Tibial nerve (tissue), 4 donors: ENCODE data around the gene CHAMP1. TPM values are rescaled to one million over a fixed set of nuclear protein-coding genes. Genes with fewer than 3 reads are reported as not detected.

Experiments used
- DNase-seq, 2 donors: peaks; one replicate each; pipeline ENCODE4 v3.0.0-alpha.2; 2019; ENCODE audit warnings: low spot score in 2 of 2
- H3K27ac ChIP-seq, 4 donors: fragments of 200-600 bp; sonication (generic) in 3 of 4; one replicate each; pipeline ENCODE4 v1.5.1; 2017 to 2019; ENCODE audit warnings: mild to moderate bottlenecking in 1 of 4
- H3K27me3 ChIP-seq, 2 donors: fragments of 200-600 bp; sonication (generic) in 1 of 2; one replicate each; pipeline versions ENCODE4 v1.5.1 to v1.6.0; 2017 to 2019
- H3K36me3 ChIP-seq, 3 donors: fragments of 200-600 bp; sonication (generic); one replicate each; pipeline ENCODE4 v1.5.1; 2018 to 2019
- H3K4me1 ChIP-seq, 4 donors: fragments of 200-600 bp; sonication (generic) in 3 of 4; one replicate each; pipeline ENCODE4 v1.5.1; 2017 to 2019
- H3K4me3 ChIP-seq, 4 donors: fragments of 200-600 bp; sonication (generic) in 3 of 4; one replicate each; pipeline ENCODE4 v1.5.1; 2017 to 2019; ENCODE audit warnings: mild to moderate bottlenecking in 1 of 4, moderate library complexity in 1 of 4
- H3K9me3 ChIP-seq, 4 donors: fragments of 200-600 bp; sonication (generic) in 3 of 4; one replicate each; pipeline ENCODE4 v1.5.1; 2017 to 2019
- CTCF ChIP-seq, 5 experiments: fragments of 200-600 bp in 3 of 5; fragments of 450-650 bp in 2 of 5; sonication (generic) in 3 of 5; IDR thresholded peaks; one replicate each; pipeline ENCODE4 v1.5.1; 2016 to 2019; ENCODE audit warnings: antibody characterized with exemption in 5 of 5, mild to moderate bottlenecking in 3 of 5, moderate library complexity in 2 of 5
- EP300 ChIP-seq, 2 donors: sonication (generic); formaldehyde crosslinking; IDR thresholded peaks; one replicate each; pipeline ENCODE4 v1.6.1; 2017; ENCODE audit warnings: antibody characterized with exemption in 2 of 2, mild to moderate bottlenecking in 1 of 2
- POLR2A ChIP-seq, 2 donors: fragments of 450-650 bp; IDR thresholded peaks; one replicate each; pipeline ENCODE4 v1.6.1; 2017; ENCODE audit warnings: antibody characterized with exemption in 2 of 2, mild to moderate bottlenecking in 2 of 2, moderate library complexity in 2 of 2
- WGBS, 2 donors: methylation state at CpG; one replicate each; pipeline ENCODE4 v1.1.5; 2018; 5-methylcytosine and 5-hydroxymethylcytosine counted together
- total RNA-seq, 4 donors: library from RNA; depleted of rRNA; stranded (reverse); fragments of >200 nt; gene quantifications; one replicate each; pipeline ENCODE4 v1.1.0, GENCODE V29; 2016

The CHAMP1 gene
- total RNA-seq, 4 donors from 2014 or later, result 19.6 to 42.3 (median 31.4) TPM

DNA sequence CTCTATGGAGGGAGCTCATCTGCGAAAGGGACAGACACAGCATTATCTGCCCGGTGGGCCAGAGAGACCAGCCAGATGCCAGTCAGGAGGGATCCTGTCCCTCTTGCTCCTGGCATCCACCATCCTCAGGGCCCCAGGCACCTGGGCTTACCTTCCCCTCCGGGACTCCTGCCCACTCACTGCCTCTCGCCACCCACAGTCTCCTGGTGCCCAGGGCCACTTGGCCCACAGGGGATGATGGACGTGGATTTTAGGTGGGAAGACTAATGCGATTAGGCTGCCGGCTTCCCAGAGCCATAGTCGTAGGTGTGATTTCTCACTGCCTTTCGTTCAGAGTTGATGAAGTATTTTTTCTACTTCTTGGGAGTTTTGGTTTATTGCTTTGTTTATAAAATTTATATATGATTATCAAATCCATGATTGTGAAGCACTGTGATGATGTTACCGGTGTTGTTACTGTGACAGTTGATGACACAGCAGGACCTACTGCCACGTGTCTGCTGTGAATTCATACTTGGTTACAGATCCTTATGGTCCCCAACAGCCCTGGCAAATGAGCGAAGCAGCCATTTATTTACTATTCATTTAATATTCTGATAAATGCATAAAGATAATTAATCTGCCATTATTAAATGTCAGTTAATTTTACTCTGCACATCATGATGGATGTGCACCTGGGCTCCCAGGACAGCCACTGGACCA is 14.5 kb upstream of the CHAMP1 start:
- H3K27me3 ChIP-seq, result no peaks in the 10 kb centered on the region
- H3K9me3 ChIP-seq, result no peaks in the 10 kb centered on the region
- no peak overlapping the region for H3K4me3 ChIP-seq
- H3K27ac ChIP-seq, result no peak overlapping the region
- DNase-seq, result no peak
- no peak for TF ChIP-seq POLR2A (IDR thresholded peaks at IDR 0.05)
- no peak for TF ChIP-seq EP300 (IDR thresholded peaks at IDR 0.05)
- no peak for TF ChIP-seq CTCF (IDR thresholded peaks at IDR 0.05)
- peaks cover 0 to 97% (median 2%) of the 10 kb centered on the region in 3 donors for H3K36me3 ChIP-seq
- 91 to 94% methylated on average over 12 of the region's 12 CpGs for WGBS, 2 donors
- H3K4me1 ChIP-seq, result peaks cover 0 to 9% (median 0%) of the 10 kb centered on the region in 4 donors

- DNase-seq, result no peak
- TF ChIP-seq EP300 (IDR thresholded peaks at IDR 0.05) (no peak), POLR2A (IDR thresholded peaks at IDR 0.05) (no peak), CTCF (IDR thresholded peaks at IDR 0.05) (no peak)
- no peaks in the 10 kb centered on the region for H3K27me3 ChIP-seq
- WGBS, 2 donors, result 85 to 87% methylated on average over 11 of the region's 11 CpGs
- H3K27ac ChIP-seq, result no peak overlapping the region
- H3K9me3 ChIP-seq, result no peaks in the 10 kb centered on the region
- H3K36me3 ChIP-seq, result peaks cover 0 to 85% (median 3%) of the 10 kb centered on the region in 3 donors
- no peaks in the 10 kb centered on the region for H3K4me1 ChIP-seq
- no peak overlapping the region for H3K4me3 ChIP-seq
These were observed 10.5 kb upstream of the CHAMP1 start for GRCh38 chr13:114303700-114304327.

- Histone ChIP-seq H3K27ac (no peak overlapping the region), H3K4me1 (no peaks in the 10 kb centered on the region), H3K9me3 (no peaks in the 10 kb centered on the region), H3K4me3 (no peak overlapping the region), H3K27me3 (no peaks in the 10 kb centered on the region), H3K36me3 (peaks cover 0 to 79% (median 3%) of the 10 kb centered on the region in 3 donors)
- 89 to 92% methylated on average over 13 of the region's 13 CpGs for WGBS, 2 donors
- TF ChIP-seq POLR2A (IDR thresholded peaks at IDR 0.05) (no peak), EP300 (IDR thresholded peaks at IDR 0.05) (no peak), CTCF (IDR thresholded peaks at IDR 0.05) (no peak)
- DNase-seq, result no peak
These were observed 9.8 kb upstream of the CHAMP1 start for GRCh38 chr13:114304346-114305034.

GRCh38 chr13:114309086-114309485 is 5.2 kb upstream of the CHAMP1 start:
- peaks cover 0 to 33% (median 3%) of the 10 kb centered on the region in 3 donors for H3K36me3 ChIP-seq
- DNase-seq, result no peak
- no peak for TF ChIP-seq EP300 (IDR thresholded peaks at IDR 0.05)
- peaks cover 0 to 16% (median 6%) of the 10 kb centered on the region in 4 donors for H3K4me1 ChIP-seq
- no peaks in the 10 kb centered on the region for H3K27me3 ChIP-seq
- WGBS, 2 donors, result 96 to 100% methylated on average over 2 of the region's 2 CpGs
- no peak overlapping the region for H3K4me3 ChIP-seq
- H3K9me3 ChIP-seq, result no peaks in the 10 kb centered on the region
- no peak overlapping the region for H3K27ac ChIP-seq

GRCh38 chr13:114309806-114310410 is 4.4 kb upstream of the CHAMP1 start:
- peaks cover 0 to 24% (median 3%) of the 10 kb centered on the region in 3 donors for H3K36me3 ChIP-seq
- peaks cover 0 to 16% (median 6%) of the 10 kb centered on the region in 4 donors for H3K4me1 ChIP-seq
- 78 to 82% methylated on average over 6 of the region's 6 CpGs for WGBS, 2 donors
- TF ChIP-seq CTCF (IDR thresholded peaks at IDR 0.05), result no peak
- no peak for TF ChIP-seq POLR2A (IDR thresholded peaks at IDR 0.05)
- no peak for TF ChIP-seq EP300 (IDR thresholded peaks at IDR 0.05)
- H3K9me3 ChIP-seq, result no peaks in the 10 kb centered on the region
- no peak overlapping the region for H3K4me3 ChIP-seq
- DNase-seq, result no peak
- no peaks in the 10 kb centered on the region for H3K27me3 ChIP-seq
- H3K27ac ChIP-seq, result no peak overlapping the region
